Measurements from ENCODE around the gene FOXS1.

DNA sequence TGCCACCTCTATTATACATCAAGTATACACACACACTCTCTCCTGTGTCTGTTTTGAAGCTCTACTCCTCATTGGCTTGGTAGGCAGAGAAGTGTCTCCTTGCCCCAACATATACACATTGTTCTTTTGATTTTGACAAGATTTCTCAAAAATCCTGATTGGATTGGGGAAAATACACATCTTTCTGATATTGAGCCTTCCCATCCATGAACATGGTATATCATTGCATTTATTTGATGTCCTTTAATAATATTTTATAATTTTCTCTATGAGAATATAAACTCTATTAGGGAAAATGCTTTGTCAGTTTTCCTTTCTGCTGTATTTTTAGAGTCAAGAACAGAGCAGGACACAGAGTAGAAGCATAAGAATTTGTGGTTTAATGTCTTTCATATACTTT is 32.3 kb upstream of the FOXS1 start:
- TF ChIP-seq, protein P1, sequence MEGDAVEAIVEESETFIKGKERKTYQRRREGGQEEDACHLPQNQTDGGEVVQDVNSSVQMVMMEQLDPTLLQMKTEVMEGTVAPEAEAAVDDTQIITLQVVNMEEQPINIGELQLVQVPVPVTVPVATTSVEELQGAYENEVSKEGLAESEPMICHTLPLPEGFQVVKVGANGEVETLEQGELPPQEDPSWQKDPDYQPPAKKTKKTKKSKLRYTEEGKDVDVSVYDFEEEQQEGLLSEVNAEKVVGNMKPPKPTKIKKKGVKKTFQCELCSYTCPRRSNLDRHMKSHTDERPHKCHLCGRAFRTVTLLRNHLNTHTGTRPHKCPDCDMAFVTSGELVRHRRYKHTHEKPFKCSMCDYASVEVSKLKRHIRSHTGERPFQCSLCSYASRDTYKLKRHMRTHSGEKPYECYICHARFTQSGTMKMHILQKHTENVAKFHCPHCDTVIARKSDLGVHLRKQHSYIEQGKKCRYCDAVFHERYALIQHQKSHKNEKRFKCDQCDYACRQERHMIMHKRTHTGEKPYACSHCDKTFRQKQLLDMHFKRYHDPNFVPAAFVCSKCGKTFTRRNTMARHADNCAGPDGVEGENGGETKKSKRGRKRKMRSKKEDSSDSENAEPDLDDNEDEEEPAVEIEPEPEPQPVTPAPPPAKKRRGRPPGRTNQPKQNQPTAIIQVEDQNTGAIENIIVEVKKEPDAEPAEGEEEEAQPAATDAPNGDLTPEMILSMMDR (IDR thresholded peaks at IDR 0.05 in 4 of 5, conservative IDR thresholded peaks at IDR 0.05 in 1 of 5), result no peak
- no peak for TF ChIP-seq POLR2A (IDR thresholded peaks at IDR 0.05)

Measured in gastrocnemius medialis (tissue), 4 donors.